Activated T-helper 1 cell treated with anti-CD3 and anti-CD28 coated beads, Interleukin-12 subunit alpha, Interleukin-12 subunit beta, Interleukin-2, Interleukin-4 antibody, amounts not matched to agents 30 ng/mL and 10 ng/mL and 1 ng/mL, durations not matched to agents 14 hours and 24 hours and 36 hours (primary cell): ENCODE data around the gene PDZK1. TPM values are rescaled to one million over a fixed set of nuclear protein-coding genes. Genes with fewer than 3 reads are reported as not detected.
"Not testable (repeated sequence)": the region's sequence is repeated elsewhere in the genome, so short reads cannot be mapped to it uniquely, and the experiment has no call there.

Experiments
- DNase-seq: peaks from one replicate; pipeline ENCODE4 v3.0.0; 2021; ENCODE audit warnings: low spot score
- H3K27ac Mint-ChIP-seq: one replicate; pipeline ENCODE4 v1.8.0; 2021; ENCODE audit warnings: mild to moderate bottlenecking, mixed read lengths
- H3K27me3 Mint-ChIP-seq: one replicate; pipeline ENCODE4 v1.8.0; 2022; ENCODE audit warnings: mild to moderate bottlenecking, moderate library complexity, mixed read lengths; ENCODE audit not compliant: insufficient read depth
- H3K36me3 Mint-ChIP-seq: one replicate; pipeline ENCODE4 v1.8.0; 2021; ENCODE audit warnings: low read depth, mixed read lengths
- H3K4me1 Mint-ChIP-seq: one replicate; pipeline ENCODE4 v1.8.0; 2021; ENCODE audit warnings: low read depth, mixed read lengths
- H3K4me3 Mint-ChIP-seq: one replicate; pipeline ENCODE4 v1.8.0; 2021; ENCODE audit warnings: mild to moderate bottlenecking, moderate library complexity, mixed read lengths
- H3K9me3 Mint-ChIP-seq: one replicate; pipeline ENCODE4 v1.8.0; 2021; ENCODE audit warnings: mixed read lengths
- intact Hi-C: fragments of 100-400 bp; cut with micrococcal nuclease; formaldehyde crosslinking; loops from one replicate; pipeline ENCODE4 v1.15.1; 2024
- total RNA-seq: library from RNA; stranded (reverse); gene quantifications from 2 replicates; pipeline ENCODE4 v1.2.3, GENCODE V29; 2022

The PDZK1 gene
- total RNA-seq, 1 donor from 2014 or later, result 0.18 TPM

DNA sequence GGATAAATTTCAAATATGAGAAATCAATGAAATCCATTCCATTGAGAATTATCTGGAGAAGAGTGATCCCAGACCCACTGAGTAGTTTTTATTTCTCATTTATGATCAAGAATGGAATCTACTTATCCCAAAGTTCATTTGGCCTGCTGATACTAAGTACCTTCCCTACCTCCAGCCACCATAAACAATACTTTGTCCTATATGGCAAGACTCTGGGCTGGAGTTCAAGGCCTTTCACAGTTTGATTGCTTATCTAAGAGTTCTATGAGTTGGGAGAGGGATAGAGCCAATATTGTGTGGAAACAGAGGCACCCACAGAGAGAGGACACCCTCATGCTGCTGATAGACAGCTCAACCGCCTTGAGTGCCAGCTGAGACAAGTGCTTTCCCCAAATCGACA lies 5.1 kb downstream of the PDZK1 start:
- no peaks in the 10 kb centered on the region for H3K9me3 Mint-ChIP-seq
- peaks cover 27% of the 10 kb centered on the region for H3K27me3 Mint-ChIP-seq
- no peak overlapping the region for H3K27ac Mint-ChIP-seq
- no peaks in the 10 kb centered on the region for H3K36me3 Mint-ChIP-seq
- no peaks in the 10 kb centered on the region for H3K4me1 Mint-ChIP-seq
- no peak for DNase-seq
- no peak overlapping the region for H3K4me3 Mint-ChIP-seq
- intact Hi-C loops, result no loop called here

DNA sequence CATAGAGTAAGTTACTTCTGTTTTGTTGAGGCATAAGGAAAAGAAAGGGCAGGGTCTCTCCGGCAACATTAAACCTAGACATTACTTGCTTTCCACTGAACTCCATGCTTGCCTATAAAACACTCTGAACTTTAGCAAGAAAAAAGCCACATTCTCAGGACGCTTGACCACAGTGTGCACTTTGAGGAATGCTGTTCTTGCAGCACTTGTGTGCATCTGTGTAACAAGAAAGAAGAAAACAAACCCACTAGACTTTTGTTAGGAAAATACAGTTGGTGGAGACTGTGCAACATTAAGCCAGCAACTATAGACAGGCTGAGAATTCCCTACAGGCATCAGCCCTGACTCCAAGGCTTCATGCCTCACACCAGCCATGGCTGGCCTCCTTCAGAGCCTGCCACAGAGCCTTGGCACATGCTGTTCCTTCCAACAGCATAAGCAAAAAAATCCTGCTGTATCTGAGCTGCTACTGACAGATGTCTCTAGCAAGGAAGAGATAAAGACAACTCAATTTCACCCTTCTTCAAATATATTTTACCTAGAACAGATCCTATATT lies 5.8 kb downstream of the PDZK1 start:
- no peaks in the 10 kb centered on the region for H3K9me3 Mint-ChIP-seq
- H3K36me3 Mint-ChIP-seq, result no peaks in the 10 kb centered on the region
- no peak overlapping the region for H3K27ac Mint-ChIP-seq
- no peaks in the 10 kb centered on the region for H3K4me1 Mint-ChIP-seq
- peaks cover 29% of the 10 kb centered on the region for H3K27me3 Mint-ChIP-seq
- DNase-seq, result no peak
- intact Hi-C loops, result no loop called here
- H3K4me3 Mint-ChIP-seq, result no peak overlapping the region

DNA sequence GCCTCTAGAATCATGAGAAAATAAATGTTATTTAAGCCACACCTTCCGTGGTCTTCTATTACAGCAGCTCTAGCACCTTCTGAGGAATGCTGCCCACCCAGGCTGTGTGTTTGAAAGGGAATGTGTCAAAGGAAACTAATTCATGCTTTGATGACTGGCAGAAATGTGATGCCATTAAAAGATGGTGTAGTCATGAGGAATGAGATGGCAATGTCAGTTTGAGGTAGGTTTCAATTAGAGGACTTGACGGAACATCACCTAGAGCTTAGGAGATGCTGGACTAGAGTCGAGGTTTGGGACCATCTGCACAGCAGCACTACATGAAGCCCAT lies 10.6 kb downstream of the PDZK1 start:
- no peak overlapping the region for H3K27ac Mint-ChIP-seq
- intact Hi-C loops, result no loop called here
- no peak for DNase-seq
- no peaks in the 10 kb centered on the region for H3K36me3 Mint-ChIP-seq
- H3K4me1 Mint-ChIP-seq, result no peaks in the 10 kb centered on the region
- no peak overlapping the region for H3K4me3 Mint-ChIP-seq
- peaks cover 18% of the 10 kb centered on the region for H3K27me3 Mint-ChIP-seq
- H3K9me3 Mint-ChIP-seq, result no peaks in the 10 kb centered on the region

DNA sequence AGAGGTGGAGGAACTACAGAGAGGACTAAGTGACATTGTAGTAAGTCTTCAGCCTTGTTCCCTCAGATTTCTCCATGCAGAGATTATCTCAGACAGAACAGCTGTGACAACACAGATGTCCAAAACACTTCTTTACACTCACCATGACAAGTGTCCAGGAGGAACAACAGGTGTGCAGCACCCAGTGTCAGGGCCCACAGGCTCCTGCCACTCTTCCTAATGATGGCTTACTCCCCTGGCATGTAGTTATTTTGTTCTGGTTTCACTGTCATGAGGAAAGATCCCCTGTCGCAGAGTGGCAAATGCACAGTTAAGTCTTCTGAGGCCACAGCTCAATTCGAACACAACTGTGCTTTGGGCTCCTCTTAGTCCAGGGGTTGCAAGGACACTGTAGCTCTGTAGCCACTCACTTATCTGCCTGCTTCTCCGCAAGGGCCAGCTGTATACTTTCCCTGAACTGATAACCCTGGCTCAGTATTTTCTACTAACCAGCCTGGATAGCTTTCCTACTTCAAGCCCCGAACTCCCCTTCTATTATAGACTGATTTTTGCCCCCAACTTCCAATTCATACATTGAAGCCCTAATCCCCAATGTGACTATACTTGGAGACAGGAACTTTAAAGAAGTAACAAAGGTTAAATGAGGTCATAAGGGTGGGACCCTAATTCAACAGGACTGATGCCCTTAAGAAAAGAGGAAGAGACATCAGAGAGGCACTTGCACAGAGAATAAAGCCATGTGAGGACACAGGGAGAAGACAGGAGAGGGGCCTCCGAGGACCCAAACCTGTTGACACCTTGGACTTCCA lies 11.1 kb downstream of the PDZK1 start:
- H3K9me3 Mint-ChIP-seq, result no peaks in the 10 kb centered on the region
- no peaks in the 10 kb centered on the region for H3K36me3 Mint-ChIP-seq
- H3K4me3 Mint-ChIP-seq, result no peak overlapping the region
- H3K27ac Mint-ChIP-seq, result no peak overlapping the region
- intact Hi-C loops, result no loop called here
- DNase-seq, result no peak
- peaks cover 19% of the 10 kb centered on the region for H3K27me3 Mint-ChIP-seq
- peaks cover 2% of the 10 kb centered on the region for H3K4me1 Mint-ChIP-seq

DNA sequence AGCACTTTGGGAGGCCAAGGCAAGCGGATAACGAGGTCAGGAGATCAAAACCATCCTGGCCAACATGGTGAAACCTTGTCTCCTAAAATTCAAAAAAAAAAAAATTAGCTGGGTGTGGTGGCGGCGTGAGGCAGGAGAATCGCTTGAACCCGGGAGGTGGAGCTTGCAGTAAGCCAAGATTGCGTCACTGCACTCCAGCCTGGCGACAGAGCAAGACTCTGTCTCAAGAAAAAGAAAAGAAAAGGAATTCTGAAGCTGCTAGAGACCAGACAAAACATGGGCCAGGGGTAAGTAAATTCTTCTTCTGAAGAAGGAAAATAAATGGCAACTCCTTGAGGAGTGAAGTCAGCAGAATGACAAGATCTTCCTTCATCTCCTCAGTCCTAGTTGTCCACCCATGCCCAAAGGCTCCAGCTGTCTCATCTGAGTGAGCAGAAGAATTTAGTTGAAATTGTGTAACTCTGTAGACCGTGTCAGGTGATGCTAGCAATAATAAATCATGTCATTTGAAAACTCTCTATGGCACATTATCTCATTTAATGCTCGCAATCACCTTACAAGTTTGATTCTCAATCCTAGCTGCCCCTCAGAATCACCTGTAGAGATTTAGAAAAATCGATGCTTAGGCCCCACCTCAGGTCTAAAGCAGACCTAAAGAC lies 14.3 kb downstream of the PDZK1 start:
- DNase-seq, result no peak
- H3K27ac Mint-ChIP-seq, result no peak overlapping the region
- peaks cover 11% of the 10 kb centered on the region for H3K27me3 Mint-ChIP-seq
- no peaks in the 10 kb centered on the region for H3K36me3 Mint-ChIP-seq
- H3K4me3 Mint-ChIP-seq, result no peak overlapping the region
- H3K4me1 Mint-ChIP-seq, result peaks cover 23% of the 10 kb centered on the region
- intact Hi-C loops, result no loop called here
- no peaks in the 10 kb centered on the region for H3K9me3 Mint-ChIP-seq

DNA sequence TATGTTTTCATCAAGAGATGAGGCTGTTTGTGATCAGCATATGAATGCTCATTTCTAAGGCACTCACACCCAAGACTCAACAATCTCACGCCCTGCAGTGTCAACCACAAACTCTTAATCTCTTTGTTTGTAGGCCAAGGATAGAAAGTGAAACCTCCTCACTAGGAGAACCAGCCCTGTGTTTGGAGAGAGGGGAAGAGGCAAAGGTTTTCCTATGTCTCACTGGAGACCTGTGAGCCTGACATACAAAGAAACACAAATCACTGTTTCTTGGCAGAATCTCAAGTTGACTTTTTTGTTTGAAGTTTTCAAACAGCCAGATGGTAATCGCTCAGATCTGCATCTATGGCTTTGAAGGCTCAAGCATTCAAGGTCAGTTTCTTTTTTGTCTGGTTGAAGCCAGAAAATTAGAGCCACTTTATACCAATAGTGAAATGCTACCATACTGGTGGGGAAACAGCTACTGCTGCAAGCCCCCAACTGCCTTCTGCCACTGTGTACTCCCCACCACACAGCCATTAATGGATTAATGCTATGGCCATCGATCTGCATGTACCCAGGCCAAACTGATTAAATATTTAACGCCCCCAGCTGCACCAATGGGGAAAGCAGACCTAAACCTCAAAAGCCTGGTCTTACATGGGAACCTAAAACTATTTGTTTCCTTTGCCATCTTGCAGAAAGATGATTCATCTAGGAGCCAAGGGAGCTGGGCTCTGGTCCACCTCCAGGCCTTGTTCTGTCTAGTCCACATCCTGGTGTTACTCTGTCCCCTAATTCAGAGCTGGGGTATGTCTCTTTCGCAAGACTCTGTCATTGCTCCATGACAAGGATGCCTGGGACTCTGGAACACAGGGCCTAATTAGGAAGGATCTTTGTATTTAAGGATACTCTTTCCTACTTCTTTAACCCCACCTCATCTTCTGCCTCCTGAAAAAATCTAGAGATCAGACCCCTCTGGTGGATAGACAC lies 16.3 kb downstream of the PDZK1 start:
- Mint-ChIP-seq H3K9me3 (no peaks in the 10 kb centered on the region), H3K4me1 (peaks cover 23% of the 10 kb centered on the region), H3K4me3 (peak overlapping the region; percentile 40), H3K27me3 (peaks cover 3% of the 10 kb centered on the region), H3K27ac (peak overlapping the region; percentile 5), H3K36me3 (peaks cover 2% of the 10 kb centered on the region)
- intact Hi-C loops, result no loop called here
- peak; percentile 55 for DNase-seq

DNA sequence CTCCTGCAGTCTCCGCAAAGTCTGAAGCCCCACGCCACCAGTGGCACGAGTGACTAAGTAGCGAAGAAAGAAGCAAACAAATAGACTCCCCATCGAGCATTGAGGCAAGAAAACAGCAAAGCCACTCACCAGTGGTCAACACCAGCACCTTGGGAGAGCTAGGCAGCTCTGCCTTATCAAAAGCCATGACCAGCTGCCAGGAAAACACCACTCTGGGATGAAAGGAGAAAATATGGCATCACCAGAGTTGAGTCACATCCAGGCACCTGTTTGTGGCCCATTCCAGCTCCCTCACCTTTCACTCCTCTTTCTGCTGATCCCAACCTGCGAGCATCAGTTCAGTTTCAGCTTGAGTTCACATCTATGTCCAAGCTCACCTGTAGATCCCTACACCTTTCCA lies 17.2 kb downstream of the PDZK1 start:
- Mint-ChIP-seq H3K27ac (peak overlapping the region; percentile 58), H3K4me1 (peaks cover 23% of the 10 kb centered on the region), H3K9me3 (no peaks in the 10 kb centered on the region), H3K4me3 (peak overlapping the region; percentile 40), H3K36me3 (peaks cover 4% of the 10 kb centered on the region), H3K27me3 (peaks cover 3% of the 10 kb centered on the region)
- no peak for DNase-seq
- intact Hi-C loops, result no loop called here

DNA sequence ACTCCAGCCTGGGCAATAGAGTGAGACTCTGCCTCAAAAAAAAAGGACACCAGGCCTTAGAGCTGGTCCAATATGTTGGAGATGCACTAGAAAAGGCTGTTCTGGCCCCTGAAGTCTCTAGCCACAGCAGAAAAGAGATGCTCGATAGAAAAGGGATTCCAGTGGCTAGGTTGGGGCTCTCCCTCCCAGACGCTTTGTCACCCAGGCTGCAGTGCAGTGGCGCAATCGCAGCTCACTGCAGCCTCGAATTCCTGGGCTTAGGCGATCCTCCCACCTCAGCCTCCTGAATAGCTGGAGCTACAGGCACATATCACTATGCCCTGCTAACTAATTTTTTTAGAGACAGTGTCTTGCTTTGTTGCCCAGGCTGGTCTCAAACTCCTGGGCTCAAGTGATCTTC lies 18.2 kb downstream of the PDZK1 start:
- no peak overlapping the region for H3K27ac Mint-ChIP-seq
- H3K27me3 Mint-ChIP-seq, result peaks cover 3% of the 10 kb centered on the region
- H3K4me3 Mint-ChIP-seq, result no peak overlapping the region
- no peaks in the 10 kb centered on the region for H3K9me3 Mint-ChIP-seq
- no peak for DNase-seq
- H3K36me3 Mint-ChIP-seq, result peaks cover 4% of the 10 kb centered on the region
- intact Hi-C loops, result no loop called here
- H3K4me1 Mint-ChIP-seq, result peaks cover 23% of the 10 kb centered on the region

DNA sequence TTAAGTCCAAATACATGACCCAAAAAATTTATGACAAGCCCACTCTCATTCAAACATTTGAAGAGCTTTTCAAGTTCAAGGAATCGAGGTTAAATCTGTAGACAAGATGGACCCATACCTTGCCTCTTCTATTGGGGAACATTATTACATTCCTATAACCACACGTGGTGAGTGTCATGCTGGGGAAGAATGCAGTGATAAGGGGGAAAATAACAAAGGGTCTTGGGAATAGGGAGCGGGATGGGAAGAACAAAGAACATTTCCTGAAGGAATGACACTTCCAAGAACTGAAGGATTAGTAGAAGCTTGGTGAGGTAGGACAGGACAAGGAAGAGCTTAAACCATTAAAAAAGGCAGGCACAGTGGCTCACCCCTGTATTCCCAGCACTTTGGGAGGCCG lies 18.8 kb downstream of the PDZK1 start:
- no peak for DNase-seq
- Mint-ChIP-seq H3K4me1 (peaks cover 23% of the 10 kb centered on the region), H3K4me3 (no peak overlapping the region), H3K9me3 (no peaks in the 10 kb centered on the region), H3K27me3 (peaks cover 3% of the 10 kb centered on the region), H3K27ac (no peak overlapping the region), H3K36me3 (peaks cover 4% of the 10 kb centered on the region)
- intact Hi-C loops, result no loop called here

DNA sequence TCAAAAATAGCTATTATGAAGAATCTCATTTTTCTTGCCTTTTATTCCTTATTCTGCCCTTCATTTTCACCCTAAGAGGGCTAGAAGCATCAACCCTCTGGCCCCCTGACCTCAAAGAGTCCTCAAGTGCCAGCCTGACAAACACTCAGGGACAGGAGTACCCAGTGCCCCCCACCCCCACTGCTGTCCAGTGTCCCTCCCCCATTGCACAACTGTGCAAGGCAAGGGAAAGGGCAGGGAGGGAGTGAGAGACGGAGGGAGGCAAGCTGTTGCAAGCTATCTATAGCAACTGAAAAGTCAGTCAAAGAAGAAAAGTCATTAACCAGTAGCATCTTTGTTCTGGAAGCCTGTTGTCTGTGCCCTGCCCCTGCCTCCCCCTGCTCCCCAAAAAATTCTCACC lies 21.1 kb downstream of the PDZK1 start:
- H3K27ac Mint-ChIP-seq, H3K4me3 Mint-ChIP-seq, H3K9me3 Mint-ChIP-seq, intact Hi-C loops, DNase-seq, H3K27me3 Mint-ChIP-seq, H3K36me3 Mint-ChIP-seq: not testable (repeated sequence)
- peaks cover 21% of the 10 kb centered on the region for H3K4me1 Mint-ChIP-seq

DNA sequence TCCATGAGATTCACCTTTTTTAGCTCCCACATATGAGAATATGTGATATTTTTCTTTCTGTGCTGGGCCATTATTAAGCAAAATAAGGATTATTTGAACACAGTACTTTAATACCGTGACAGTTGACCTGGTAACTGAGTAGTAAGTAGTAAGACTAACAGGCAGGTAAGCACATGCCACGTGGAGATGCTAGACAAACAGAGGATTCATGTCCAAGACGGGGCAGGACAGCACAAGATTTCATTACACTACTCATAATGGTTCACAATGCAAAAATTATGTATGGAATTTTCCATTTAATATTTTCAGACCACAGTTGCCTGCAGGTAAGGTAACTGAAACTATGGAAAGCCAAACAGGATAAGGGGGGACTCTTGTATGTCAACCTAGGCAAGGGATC lies 22.3 kb downstream of the PDZK1 start:
- H3K4me1 Mint-ChIP-seq, H3K4me3 Mint-ChIP-seq, H3K9me3 Mint-ChIP-seq, H3K36me3 Mint-ChIP-seq, intact Hi-C loops, DNase-seq, H3K27ac Mint-ChIP-seq, H3K27me3 Mint-ChIP-seq: not testable (repeated sequence)

DNA sequence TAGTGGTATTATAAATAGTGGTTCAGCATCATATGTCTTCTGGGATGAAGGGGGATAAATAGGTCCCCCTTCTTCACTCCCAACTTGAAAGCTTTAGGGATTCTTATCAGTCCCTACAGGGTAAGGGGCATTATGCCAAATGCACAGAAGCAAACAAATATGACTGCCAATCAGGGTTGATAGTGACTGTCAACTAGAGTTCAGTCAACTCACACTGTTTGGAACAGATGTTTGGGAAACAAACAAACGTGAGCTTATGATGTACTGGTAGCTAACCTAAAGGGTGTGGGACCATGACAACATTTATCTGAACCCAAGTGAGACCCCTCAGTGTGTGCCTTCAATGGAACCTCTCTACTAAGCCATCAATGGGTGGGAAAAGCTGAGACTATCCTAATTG lies 34.0 kb downstream of the PDZK1 start:
- H3K27me3 Mint-ChIP-seq, H3K4me3 Mint-ChIP-seq: not testable (repeated sequence)

More for the DNA sequence above, 34.0 kb downstream of the PDZK1 start:
- DNase-seq, H3K36me3 Mint-ChIP-seq, intact Hi-C loops, H3K4me1 Mint-ChIP-seq, H3K9me3 Mint-ChIP-seq, H3K27ac Mint-ChIP-seq: not testable (repeated sequence)
